SK-N-SH treated with all-trans-retinoic acid at 6 μM for 48 hours (cell line): ENCODE results near the gene ARID3B.

Experiments
- ARNTL ChIP-seq: fragments of 450-650 bp; formaldehyde crosslinking; IDR thresholded peaks from 2 replicates; pipeline ENCODE4 v1.5.0; 2020; ENCODE audit warnings: low read depth, mild to moderate bottlenecking, moderate library complexity, borderline replicate concordance
- BACH2 ChIP-seq: fragments of 250-450 bp; sonication (Bioruptor Pico); IDR thresholded peaks from 2 replicates; pipeline ENCODE4 v1.9.0; 2021; ENCODE audit warnings: mild to moderate bottlenecking, borderline replicate concordance
- CREB5 ChIP-seq: fragments of 250-450 bp; sonication (Bioruptor Pico); IDR thresholded peaks from 2 replicates; pipeline ENCODE4 v1.5.1; 2020; ENCODE audit warnings: low read depth, mild to moderate bottlenecking, moderate library complexity
- CSRNP3 ChIP-seq: fragments of 250-450 bp; sonication (Bioruptor Pico); IDR thresholded peaks from 2 replicates; pipeline ENCODE4 v1.5.1; 2021; ENCODE audit warnings: mild to moderate bottlenecking, moderate library complexity
- GLIS3 ChIP-seq: fragments of 250-450 bp; sonication (Bioruptor Pico); IDR thresholded peaks from 2 replicates; pipeline ENCODE4 v1.5.0; 2020; ENCODE audit warnings: mild to moderate bottlenecking, moderate library complexity
- PATZ1 ChIP-seq: fragments of 250-450 bp; sonication (Bioruptor Pico); IDR thresholded peaks from 2 replicates; pipeline ENCODE4 v1.8.0; 2020; ENCODE audit warnings: mild to moderate bottlenecking, moderate library complexity, borderline replicate concordance
- TSHZ2 ChIP-seq: fragments of 250-450 bp; sonication (Bioruptor Pico); IDR thresholded peaks from 2 replicates; pipeline ENCODE4 v1.5.0; 2020; ENCODE audit warnings: mild to moderate bottlenecking, moderate library complexity
- ZFP30 ChIP-seq: fragments of 450-650 bp; formaldehyde crosslinking; IDR thresholded peaks from 2 replicates; pipeline ENCODE4 v1.5.0; 2022; ENCODE audit warnings: mild to moderate bottlenecking, moderate library complexity
- ZNF565 ChIP-seq: fragments of 450-650 bp; formaldehyde crosslinking; conservative IDR thresholded peaks from 2 replicates; pipeline ENCODE4 v1.5.0; 2020; ENCODE audit warnings: low read depth, mild to moderate bottlenecking, moderate library complexity
- ZNF70 ChIP-seq: fragments of 450-650 bp; formaldehyde crosslinking; IDR thresholded peaks from 2 replicates; pipeline ENCODE4 v1.5.0; 2020; ENCODE audit warnings: mild to moderate bottlenecking, moderate library complexity
- ZNF8 ChIP-seq: fragments of 450-650 bp; formaldehyde crosslinking; IDR thresholded peaks from 2 replicates; pipeline ENCODE4 v1.5.0; 2020; ENCODE audit warnings: mild to moderate bottlenecking, moderate library complexity

- TF ChIP-seq ZNF8 (CRISPR knock-in tag) (no peak), ZNF565 (CRISPR knock-in tag) (no peak), ZFP30 (CRISPR knock-in tag) (no peak), CREB5 (CRISPR knock-in tag) (no peak), GLIS3 (CRISPR knock-in tag) (no peak), BACH2 (CRISPR knock-in tag) (no peak), CSRNP3 (CRISPR knock-in tag) (no peak), ZNF70 (CRISPR knock-in tag) (no peak), TSHZ2 (no peak), ARNTL (CRISPR knock-in tag) (no peak), PATZ1 (CRISPR knock-in tag) (no peak)
Observed at GRCh38 chr15:74631935-74632560, 91.0 kb downstream of the ARID3B start.
